Measurements from ENCODE around the gene RLBP1.
"Not testable (repeated sequence)": the region's sequence is repeated elsewhere in the genome, so short reads cannot be mapped to it uniquely, and the experiment has no call there.

RLBP1 gene

DNA sequence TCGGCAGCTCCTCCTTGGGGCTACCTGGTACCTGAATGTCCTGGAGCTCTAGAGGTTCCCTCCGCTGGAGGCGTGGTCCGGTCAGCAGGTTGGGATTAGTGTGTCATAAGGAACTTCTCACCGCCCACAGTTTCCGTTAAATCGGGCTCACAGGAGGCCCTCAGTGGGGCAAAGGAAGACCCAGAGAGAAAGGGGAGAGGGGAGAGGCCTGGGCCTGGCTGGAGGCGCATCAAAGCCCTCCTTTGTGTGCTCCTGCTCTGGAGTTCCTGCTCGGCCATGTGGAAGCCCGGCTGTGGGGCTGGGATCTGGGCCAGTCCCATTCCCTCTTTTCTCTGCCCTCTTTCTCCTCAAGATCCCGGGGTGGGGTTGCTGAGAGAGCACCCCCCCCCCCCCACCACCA is at the start of gene RLBP1:
Gene RLBP1 (minus strand): TSS at position 37 of the 400 bp plus-strand sequence. CDS start 2,604 bp downstream, outside the sequence.
- DNase-seq = no peak

DNA sequence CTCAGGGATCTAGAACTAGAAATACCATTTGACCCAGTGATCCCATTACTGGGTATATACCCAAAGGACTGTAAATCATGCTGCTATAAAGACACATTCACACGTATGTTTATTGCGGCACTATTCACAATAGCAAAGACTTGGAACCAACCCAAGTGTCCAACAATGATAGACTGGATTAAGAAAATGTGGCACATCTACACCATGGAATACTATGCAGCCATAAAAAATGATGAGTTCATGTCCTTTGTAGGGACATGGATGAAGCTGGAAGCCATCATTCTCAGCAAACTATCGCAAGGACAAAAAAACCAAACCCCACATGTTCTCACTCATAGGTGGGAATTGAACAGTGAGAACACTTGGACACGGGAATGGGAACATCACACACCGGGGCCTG is 28.8 kb upstream of the RLBP1 start:
- not testable (repeated sequence) for DNase-seq

- no peak for DNase-seq
These were observed 27.2 kb upstream of the RLBP1 start for GRCh38 chr15:89248584-89248983.

DNA sequence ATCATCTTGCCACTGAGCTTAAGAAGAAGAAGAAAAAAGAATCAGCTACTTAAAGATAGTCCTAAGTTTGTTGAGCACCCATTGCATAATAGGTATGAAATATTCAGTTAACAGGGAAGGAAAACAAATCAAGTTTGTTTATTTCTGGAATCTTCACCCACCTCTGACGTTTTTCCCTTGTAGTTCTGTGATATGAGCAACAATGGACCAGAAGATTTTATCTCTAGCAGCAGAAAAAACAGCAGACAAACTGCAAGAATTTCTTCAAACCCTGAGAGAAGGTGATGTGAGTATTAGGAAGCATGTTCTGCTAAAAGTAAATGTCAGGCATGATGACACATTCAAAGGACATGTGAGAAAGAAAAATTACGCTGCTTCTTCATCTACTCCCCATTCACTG is 26.1 kb upstream of the RLBP1 start:
- no peak for DNase-seq

DNA sequence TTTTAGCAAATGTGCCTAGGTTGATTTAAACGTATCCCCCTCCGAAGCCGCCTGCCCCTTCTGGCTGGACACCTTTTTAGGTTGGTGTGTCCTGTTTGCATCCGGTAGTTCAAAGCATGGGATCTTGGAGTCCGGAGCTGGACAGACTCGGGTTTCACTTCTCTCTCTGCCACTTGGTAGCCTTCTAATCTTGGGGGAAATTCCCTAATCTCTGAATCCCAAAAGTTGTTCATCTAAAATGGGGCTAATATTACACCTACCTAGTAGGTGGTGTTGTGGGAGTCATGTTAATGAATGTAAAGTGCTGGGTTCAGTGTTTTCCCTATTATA is 23.2 kb upstream of the RLBP1 start:
- no peak for DNase-seq

GRCh38 chr15:89243691-89244573 is 22.6 kb upstream of the RLBP1 start, which contains the start of gene FANCI:
Gene FANCI (plus strand): TSS chr15:89243979. CDS start chr15:89247648, 3,669 bp downstream.
- peak; percentile 99 for DNase-seq

GRCh38 chr15:89243046-89243690 is 21.8 kb upstream of the RLBP1 start:
- DNase-seq = no peak

GRCh38 chr15:89239883-89240810 is 18.8 kb upstream of the RLBP1 start:
- DNase-seq = not testable (repeated sequence)

DNA sequence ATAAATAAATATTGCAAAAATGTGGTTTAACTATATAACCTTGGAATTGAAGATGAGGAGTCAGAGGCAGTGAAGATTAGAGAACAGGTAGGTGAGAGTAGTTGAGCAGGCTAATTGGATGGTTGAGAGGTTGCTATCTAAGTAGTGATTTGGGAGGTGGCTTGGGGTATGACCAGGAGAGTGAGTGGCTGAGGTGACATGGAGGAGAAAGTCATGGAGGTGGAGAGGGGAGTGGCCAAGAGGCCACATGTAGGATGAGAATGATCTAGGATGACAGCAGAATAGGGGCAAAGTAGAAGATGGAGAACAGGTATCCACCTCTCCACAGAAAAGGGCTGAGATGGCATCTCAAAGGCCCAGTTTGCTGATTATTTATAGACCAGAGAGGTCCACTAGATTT is 10.5 kb upstream of the RLBP1 start:
- no peak for DNase-seq

- no peak for DNase-seq
These were observed 8.9 kb upstream of the RLBP1 start for GRCh38 chr15:89230277-89230676.

DNA sequence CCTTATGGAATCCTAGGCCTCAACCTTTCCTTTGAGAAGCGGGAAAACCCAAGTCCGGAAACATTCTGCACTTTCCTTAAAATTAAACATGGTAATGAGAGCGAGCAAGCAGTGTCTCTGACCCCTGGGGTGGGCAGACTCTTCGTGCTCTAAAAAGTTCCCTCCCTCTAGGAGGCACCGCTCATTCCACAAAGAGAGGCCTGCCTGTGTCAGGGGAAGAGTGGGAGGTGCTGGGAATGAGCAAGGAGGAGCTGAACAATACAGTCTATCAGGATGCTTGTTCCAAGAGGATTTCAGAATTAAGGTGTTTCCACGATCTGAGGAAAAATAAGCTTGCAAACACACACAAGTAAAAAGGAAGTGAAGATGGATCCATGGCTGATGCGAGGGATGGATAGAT is 6.0 kb upstream of the RLBP1 start:
- no peak for DNase-seq

- DNase-seq = peak; percentile 26
These were observed 5.2 kb upstream of the RLBP1 start for GRCh38 chr15:89226359-89227221.

GRCh38 chr15:89225588-89225987 is 4.2 kb upstream of the RLBP1 start:
- DNase-seq = no peak

GRCh38 chr15:89218531-89218930 is 2.8 kb downstream of the RLBP1 start:
- no peak for DNase-seq

GRCh38 chr15:89217686-89218376 is 3.5 kb downstream of the RLBP1 start:
- DNase-seq = no peak

GRCh38 chr15:89217031-89217430 is 4.3 kb downstream of the RLBP1 start:
- DNase-seq = no peak

GRCh38 chr15:89215627-89216026 is 5.8 kb downstream of the RLBP1 start:
- DNase-seq = no peak

GRCh38 chr15:89211678-89212170 is 9.7 kb downstream of the RLBP1 start:
- no peak for DNase-seq

GRCh38 chr15:89209057-89209456 is 12.3 kb downstream of the RLBP1 start:
- no peak for DNase-seq

DNA sequence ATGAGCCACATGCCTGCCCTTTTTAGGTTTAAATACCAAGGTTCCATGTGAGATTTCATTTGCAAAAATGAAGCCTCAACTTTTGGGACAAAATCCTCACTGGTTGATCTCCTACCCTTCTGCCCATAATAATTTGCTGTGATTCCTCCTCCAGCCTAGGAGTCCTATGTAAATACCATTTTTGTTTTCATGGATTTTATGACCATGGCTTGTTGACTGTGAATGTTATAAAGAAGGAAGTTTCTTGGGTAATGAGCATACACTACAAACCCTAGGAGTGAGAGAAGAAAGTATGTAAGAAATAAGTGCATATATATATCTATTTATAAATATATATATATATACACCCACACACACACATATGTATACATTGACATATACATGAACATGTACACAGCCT is 13.1 kb downstream of the RLBP1 start:
- DNase-seq = no peak

DNA sequence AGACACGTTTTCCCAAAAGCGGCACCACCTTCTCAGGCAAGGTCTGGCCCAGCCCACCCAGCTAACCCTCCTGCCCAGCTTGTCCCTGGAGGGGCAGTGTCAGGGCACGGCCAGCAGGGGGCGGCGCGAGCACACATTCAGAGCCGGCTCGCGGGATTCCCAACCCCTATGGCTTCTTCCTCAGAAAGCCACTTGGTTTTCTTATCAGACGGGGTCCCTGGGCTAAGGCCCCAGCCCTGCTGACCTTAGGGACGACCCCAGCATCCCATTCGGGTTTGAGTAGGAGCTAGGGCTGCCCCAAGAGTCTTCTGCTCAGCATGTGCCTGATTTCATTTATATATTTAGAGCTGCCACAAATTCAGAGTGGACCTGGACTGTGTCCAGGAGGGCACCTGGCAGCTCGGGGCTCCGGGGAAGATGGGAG is 14.5 kb downstream of the RLBP1 start:
- DNase-seq = peak; percentile 91
